Fibroblast of gingiva (primary cell): ENCODE data around the gene NPTXR.
A peak's percentile ranks its signal among the peaks of the same experiment; 100 is the strongest.

Source experiments
- DNase-seq: peaks from one replicate; pipeline ENCODE4 v3.0.0-alpha.2; 2011; ENCODE audit warnings: low read depth

The NPTXR gene

DNA sequence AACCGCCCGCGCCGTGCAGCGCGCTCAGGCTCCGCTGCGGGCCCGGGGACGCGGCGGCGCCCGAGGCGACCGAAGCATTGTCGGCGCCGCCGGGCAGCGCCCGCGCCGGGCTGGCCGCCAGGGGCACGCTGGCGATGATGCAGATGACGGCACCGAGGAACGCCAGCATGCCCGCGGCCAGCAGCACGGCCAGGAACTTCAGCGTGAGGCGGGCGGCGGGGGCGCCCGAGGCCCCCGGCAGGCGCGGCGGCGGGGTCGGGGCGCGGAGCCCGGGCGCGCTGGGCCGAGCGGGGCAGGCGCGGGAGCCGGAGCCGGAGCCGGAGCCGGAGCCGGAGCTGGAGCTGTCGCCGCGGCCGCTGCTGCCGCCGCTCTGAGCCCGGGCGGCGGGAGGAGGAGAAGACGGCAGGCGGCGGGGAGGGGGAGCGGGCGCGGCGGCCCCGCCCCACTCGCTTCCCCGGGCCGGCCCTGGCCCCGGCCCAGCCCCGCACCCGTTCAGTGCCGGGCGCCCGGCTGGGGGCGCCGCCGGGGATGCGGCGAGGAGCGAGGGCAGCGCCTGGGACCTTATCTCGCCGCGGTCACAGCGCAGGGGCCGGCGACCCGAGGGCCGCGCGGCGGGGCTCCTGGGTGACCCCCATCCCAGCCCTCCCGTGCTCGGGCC, at the start of gene NPTXR:
Gene NPTXR, minus strand, starts transcription at position 372 of the 658 bp plus-strand sequence.
- peak; percentile 41 for DNase-seq

DNA sequence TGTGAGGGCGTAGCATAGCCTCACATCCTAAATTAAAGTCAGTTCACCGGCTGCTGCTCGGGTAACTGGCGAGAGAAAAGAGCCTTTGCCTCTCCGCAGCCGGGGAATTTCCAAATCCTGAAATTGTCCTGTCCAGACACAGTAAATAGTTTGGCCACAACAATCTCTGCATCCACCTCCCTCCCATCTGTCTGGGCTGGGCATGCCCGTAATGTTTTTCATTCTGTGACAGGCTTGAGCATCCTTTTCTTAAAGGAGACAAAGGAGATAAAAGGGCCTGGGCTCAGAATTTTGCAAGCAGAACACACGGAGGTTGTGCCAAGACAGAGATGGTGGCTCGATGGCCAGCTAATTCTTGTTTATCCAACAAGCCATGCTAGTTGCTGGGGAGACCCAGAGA, 47.4 kb upstream of the NPTXR start:
- DNase-seq = no peak

- DNase-seq = no peak
Observed at GRCh38 chr22:38890377-38890776, 46.5 kb upstream of the NPTXR start.

- DNase-seq = no peak
Observed at GRCh38 chr22:38886333-38886732, 42.5 kb upstream of the NPTXR start.

DNA sequence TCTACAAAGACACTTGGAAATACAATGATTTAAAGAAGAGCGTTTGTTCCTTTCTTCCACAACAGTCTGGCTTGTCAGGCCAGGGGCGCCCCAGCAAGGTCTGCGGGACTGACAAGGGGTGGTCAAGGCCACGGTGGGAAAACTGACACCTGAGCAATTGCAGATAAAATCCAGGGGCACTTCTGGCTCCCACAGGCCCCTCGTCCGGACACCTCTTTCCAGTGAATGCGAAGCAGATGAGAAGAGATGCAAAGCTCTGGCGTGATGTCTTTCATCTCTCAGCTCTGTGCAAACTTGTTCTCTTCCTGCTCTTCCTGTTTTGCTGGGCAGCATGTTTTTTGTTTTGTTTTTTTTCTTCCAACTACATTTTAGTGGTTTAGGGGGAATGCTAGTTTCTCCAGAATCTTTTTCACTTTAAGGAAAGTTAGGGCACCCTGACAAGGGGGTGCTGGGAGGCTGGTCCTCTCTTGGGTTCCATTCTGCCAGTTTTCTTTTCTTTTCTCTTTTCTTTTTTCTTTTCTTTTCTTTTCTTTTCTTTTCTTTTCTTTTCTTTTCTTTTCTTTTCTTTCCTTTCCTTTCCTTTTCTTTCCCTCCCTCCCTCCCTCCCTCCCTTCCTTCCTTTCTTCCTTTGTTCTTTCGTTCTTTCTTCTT, 39.3 kb upstream of the NPTXR start:
- DNase-seq = no peak

- DNase-seq = no peak
Observed at GRCh38 chr22:38881997-38882879, 38.4 kb upstream of the NPTXR start.

DNA sequence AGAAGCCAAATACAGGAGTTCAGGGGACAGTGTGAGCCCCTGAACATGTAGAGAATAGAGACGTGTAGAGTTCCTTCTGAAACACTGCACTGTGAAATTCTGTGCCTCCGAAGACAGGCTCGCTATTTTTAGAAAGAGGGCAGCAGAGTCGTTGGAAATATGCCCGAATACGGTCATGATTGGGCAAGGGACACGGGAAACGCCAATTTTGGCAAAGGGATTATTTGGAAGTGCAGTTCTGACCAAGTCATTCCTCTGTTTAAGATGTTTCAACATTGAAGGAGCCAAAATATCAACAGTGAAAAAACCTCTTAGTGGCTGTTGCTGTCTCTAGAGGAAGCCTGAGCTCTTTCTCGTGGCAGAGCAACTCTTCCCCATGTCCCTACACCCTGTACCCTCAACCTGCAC, 37.6 kb upstream of the NPTXR start:
- DNase-seq = peak; percentile 94

DNA sequence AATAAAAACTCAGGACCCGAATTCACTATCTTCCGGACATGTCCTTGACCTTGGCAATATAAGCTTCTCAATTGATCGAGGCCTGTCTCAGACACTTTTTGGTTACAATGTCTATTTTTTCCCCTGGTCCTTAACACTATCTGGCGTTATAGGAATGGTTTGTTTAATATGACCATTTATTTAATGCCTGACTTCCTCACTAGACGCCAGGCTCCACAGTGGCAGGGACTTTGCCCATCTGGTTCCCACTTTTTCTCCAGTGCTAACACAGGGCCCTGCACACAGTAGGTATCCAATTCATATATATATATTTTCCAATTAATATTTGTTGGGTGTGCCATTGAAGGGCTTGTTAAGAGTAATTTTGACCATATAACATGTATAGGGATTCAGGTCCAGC, 36.1 kb upstream of the NPTXR start:
- DNase-seq = no peak

- DNase-seq = no peak
Observed at GRCh38 chr22:38879108-38879729, 35.4 kb upstream of the NPTXR start.

- DNase-seq = no peak
Observed at GRCh38 chr22:38878001-38878400, 34.2 kb upstream of the NPTXR start.

DNA sequence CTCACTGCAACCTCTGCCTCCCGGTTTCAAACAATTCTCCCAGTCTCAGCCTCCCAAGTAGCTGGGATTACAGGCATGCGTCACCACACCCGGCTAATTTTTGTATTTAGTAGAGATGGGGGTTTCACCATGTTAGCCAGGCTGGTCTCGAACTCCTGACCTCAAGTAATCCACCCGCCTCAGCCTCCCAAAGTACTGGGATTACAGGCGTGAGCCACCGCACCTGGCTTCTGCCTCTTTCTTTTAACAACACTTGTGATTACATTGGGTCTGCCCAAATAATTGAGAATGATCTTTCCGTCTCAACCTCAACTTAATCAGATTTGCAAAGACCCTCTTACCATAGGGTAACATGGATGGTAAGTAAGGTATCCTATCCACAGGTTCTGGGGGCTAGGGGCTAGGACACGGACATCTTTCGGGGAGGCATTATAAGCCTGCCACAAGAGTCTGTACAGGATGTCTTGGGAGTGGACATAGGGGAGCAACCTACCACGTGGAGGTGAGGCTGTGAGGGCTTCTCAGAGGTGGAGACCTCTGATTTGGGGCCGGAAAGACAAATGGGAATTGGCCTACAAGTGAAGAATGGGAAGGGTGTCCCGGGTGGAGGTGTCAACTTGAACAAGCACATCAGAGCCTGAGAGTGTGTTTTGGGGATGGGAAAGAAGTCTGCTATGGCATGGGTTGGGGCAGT, 30.8 kb upstream of the NPTXR start:
- no peak for DNase-seq

DNA sequence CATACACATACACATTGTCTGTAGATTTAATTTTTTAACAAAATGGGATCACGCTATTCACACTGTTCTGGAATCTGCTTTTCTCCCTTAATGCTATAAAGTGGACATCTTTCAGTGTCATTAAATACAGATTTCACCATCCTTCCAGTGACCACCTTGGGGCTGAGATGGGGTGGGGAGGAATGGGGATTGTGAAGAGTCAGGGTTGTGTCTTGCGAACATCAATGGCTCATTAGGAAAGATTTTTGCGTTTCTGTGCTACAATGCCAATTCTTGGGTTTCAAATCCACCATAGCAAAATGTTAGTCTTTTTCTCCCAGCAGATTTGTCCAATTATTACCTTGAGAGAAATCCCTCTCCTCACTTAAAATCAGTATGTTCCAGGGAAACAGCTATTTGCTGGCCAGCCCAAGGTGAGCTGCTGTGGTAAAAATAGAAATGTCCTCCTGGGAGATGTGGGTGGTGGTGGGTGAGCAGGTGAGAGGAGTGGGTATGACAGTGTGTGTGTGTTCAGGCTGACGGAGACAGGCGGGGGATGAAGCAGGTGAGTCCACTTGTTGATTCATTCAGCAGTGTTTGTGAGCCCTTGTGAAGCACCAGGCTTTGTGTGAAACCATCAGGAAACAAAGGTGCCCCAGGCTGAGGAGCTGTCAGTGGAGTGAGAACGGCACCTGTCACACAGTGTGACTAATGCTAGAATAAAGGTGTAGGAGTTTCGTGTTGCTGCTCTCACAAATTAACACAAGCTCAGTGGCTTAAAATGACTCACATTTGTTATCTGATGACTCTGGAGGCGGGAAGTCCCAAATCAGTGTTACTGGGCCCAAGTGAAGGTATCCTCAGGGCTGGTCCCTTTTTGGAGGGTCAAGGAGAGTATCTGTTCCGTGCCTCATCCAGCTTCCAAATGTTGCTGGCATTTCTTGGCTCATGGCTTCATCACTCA, 29.9 kb upstream of the NPTXR start:
- DNase-seq = no peak

DNA sequence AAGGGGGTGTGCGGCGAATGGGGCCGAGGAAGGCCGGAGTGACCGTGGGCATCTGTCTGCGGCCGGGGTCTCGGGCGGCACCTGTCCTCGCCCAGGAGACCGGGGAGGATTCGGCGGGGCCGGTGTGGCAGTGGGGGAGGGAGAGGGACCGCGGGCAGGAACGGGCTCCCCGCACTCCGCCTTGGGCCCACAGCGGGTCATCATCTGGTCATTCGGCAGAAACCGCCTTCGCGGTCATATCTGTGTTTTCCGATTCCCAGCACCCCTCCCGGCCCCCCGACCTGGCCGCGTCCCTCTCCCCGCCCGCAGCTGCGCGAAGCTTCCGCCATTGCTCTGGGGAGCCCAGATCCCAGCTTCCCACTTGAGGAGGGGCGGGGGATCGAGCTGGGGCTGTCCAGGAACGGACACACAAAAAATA, 29.0 kb upstream of the NPTXR start:
- DNase-seq = peak; percentile 39

DNA sequence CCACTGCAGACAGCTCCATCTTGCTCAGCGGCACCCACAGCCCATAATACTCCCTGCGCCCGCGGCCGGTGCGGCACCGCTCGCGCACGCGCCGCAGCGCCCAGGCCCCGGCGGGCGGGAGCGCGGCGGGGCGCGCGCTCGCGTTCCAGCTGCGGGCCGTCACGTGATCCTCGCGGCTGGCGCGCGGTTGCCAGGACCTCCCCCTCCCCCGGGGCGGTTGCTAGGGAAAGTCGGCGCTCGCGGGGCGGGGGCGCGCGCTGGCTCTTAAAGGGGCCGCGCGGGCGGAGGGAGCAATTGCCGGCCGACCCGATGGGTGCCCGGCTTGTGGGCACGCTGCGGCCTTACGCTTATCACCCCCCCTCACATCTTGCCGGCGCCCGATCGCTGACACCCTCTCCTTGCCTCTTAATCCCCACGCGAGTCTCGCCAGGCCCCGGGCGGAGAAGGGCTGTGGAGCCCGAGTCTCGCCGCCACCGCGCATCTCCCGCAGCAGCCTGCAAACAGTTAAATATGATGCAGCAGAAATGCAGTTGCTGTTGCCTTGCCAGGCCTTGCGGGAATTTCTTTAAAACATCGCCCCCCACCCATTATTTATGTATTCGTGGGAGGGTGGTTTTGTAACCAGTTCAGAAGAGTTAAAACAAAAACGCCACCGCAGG, 28.5 kb upstream of the NPTXR start, which contains the start of gene CBX6:
Gene CBX6, minus strand, starts transcription at position 45 of the 659 bp plus-strand sequence. Its CDS starts 26 bp downstream, at position 19.
- DNase-seq = peak; percentile 94

DNA sequence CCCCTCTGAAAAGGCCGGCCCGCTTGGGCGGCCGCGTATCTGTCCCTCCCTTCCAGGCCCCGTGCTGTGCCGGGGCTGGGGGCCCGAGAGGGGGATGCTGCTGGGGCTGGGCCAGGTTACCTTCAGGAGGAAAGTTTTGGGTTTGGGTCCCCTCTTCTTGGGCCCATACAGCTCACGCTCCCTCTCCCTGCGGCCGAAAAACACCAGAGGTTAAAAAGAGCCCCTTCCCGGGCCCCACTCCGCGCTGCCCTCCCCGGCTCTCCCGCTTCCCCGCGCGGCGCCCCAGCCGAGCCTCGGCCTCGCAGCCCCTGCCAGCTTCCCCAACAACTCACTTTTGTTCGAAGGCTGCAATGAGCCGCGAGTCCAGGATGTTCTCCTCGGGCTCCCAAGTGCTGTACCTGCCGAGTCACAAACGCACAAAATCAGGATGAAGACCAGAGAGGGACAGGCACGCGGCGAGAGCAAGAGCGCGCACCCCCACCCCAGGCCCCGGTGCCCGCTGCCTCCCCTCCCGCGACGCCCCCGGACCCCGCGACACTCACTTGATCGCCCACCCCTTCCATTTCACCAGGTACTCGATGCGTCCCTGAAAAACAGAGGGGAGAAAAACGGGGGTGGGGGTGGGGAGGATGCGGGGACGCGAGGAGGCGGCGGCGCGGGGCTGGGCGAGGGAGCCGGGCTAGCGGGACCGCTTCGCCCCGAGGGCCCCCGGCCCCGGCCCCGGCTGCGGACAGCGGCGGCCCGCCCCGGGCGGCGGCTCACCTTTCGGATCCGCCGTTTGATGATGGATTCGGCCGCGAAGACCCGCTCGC, 27.7 kb upstream of the NPTXR start:
- DNase-seq = no peak

- DNase-seq = no peak
Observed at GRCh38 chr22:38870791-38871359, 27.0 kb upstream of the NPTXR start.

GRCh38 chr22:38870312-38870741, 26.5 kb upstream of the NPTXR start:
- peak; percentile 72 for DNase-seq

DNA sequence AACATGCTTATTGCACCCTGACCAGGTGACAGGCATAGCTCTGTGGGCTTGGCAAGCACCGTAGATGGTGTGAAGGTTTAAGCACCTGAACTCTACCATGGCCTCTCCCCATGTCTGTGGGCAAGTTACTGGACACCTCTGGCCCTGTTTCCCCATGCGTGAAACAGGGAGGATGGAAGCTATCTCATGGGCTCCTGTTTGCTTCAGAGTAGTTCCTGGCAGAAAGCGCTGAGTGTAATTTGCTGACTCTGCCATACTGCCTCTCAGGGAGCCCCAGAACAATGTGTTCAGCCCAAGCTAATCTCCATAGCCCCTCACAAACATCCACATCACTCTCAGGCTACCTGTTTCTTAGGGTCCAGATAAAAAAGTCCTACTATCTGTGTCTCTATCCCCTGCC, 25.8 kb upstream of the NPTXR start:
- DNase-seq = no peak
